ENCODE measurements around the gene DNAJC1.

DNAJC1 gene

GRCh38 chr10:21756707-21757106, 246.8 kb downstream of the DNAJC1 start:
- no peak for DNase-seq

DNA sequence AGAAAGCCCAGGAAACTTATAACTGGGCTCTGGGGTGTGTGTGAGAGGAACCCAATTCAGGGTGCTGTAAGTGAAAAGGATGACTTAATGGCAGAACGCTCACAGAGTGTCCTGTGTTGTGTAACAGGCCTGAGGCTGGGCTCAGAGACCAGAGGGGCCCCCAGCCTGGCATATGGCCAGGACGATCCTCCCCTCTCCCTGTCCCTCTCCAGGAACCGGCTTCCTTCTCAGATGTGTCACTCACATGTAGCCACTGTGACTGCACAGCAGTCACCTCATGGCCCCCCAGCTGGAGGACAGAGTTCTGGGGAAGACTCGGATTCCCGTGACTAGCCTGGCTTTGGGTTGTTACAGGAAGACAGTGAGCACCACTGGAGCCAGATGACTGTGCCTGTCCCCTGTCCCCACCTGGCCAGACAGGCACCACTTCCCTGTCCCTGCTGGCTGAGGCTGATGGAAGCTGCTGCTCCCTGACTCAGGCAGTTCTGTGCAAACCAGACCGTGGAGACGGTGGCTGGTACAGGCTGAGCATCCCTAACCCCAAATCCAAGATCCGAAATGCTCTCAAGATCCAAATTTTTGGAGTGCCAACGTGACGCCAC, 249.0 kb downstream of the DNAJC1 start:
- no peak for DNase-seq

- no peak for DNase-seq
Measured at GRCh38 chr10:21753497-21754270, 249.8 kb downstream of the DNAJC1 start.

DNA sequence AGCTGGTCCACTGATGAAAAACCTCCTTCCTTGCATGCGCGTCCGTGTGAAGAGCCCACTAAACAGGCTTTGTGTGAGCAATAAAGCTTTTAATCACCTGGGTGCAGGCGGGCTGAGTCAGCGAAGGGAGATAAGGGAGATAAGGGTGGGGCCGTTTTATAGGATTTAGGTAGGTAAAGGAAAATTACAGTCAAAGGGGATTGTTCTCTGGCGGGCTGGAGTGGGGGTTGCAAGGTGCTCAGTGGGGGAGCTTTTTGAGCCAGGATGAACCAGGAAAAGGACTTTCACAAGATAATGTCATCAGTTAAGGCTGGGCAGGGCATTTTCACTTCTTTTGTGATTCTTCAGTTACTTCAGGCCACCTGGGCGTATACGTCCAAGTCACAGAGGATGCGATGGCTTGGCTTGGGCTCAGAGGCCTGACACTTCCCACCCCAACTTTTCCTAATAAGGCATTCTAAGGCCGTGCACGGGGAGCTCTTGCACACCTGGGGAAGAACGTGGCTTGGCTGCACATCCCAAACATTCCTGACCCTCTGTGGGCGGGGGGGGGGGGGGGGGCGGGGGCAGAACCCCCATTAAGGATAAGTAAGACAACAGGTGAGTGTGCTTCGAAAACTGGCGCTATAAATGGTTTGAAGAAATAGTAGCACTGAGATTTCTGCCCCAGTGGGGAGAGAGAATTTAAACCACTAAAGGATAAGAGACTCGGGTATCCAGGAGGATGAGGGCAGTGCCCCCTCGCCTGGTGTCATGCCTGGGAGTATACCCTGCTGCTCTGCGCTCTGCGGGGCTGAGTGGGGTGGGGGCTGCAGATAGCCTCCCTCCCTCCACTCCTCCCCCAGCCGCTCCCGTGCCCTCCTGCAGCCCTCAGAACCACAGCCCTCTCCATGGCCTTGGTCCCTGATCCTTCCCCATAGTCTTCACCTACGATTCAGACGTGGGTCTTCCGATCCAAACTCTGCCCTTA, 251.9 kb downstream of the DNAJC1 start:
- DNase-seq = no peak

DNA sequence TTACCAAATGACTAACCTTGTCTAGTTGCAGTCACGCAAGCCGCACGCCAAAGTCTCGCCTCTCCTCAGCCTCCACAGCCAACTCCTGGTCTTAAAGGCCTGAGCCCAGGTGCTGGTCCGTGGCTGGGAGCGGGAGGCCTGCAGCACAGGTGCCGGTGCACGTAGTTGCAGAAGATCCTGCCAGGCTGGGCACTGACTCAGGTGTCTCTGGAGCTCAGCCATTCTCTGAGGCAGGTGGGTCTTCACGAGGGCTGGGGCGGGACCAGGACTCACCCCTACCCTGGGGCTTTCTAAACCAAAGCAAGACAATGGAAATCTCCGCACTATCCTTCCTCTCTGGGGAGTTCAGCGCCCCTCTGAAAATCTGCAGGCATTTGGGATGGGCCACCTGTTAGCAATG, 253.1 kb downstream of the DNAJC1 start:
- DNase-seq = no peak

DNA sequence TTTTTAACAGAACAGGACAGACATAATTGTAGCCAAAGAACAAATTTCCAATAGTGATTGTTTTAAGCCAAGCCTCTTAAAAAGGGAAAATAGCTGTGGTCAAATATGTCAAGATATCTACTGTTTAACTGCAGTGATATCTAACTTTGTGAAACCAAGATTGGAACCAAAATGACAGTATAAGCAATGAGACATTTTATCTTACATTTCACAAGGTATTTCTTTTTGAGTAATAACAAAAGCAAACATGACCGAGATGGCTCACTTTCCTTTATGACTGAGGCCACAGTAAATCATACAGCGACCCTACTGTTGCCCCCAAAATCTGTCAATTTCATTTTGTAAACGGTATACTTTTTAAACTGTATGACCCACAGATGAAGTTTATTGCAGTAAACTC, 253.7 kb downstream of the DNAJC1 start:
- DNase-seq = no peak

DNA sequence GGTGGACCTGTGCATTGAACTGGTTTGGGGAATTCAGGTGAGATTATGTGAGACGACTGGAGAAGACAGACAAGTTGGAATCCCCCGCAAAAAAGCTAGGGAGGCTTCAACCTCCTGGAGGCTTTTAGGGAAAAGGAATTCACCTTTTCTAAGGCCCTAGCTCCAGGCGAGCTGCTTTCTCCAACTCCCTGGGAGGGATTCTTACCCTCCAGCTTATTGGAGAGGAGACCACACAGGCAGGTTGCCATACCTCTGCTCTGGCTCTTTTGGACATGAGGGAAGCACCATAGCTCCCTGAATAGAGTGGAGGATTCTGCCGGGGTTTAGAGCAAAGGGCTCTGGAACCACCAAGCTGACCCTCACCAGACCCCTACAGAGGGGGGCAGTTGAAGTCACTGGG, 255.7 kb downstream of the DNAJC1 start:
- DNase-seq = no peak

DNA sequence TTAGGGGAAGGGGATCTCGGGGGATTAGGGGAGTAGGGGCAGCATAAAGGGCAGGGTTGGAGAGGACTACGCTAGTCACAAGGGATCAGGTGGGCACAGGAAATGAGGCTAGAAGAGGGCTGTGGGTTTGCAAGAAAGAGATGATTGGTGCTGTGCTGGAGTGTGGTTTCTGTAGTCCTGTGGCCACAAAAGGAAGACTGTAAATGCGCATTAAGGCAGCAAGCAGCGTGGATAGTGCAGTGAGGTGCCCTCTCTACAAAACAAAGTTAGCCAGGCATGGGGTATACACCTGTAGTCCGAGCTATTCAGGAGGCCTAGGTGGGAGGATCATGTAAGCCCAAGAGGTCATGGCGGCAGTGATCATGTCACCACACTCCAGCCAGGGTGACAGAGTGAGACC, 257.4 kb downstream of the DNAJC1 start:
- DNase-seq = no peak

DNA sequence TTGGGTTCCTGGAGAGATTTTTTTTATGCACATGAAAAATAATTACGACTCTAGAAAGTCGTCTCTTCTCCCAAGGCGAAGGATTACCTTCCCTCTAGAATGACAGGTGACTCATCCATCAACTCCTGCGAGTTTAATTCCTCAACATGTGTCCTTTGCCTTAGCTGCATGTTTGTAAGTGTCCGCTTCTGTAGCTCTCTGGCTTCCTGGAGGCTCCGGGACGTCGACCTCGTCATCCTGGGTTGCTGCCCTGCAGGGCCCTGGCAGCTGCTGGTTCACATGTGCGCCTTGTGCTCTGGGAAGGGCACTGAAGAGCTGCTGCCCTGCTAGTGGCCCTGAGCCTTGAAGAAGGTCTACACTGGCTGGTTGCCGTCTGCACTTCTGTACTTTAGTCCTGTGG, 259.3 kb downstream of the DNAJC1 start:
- DNase-seq = no peak

DNA sequence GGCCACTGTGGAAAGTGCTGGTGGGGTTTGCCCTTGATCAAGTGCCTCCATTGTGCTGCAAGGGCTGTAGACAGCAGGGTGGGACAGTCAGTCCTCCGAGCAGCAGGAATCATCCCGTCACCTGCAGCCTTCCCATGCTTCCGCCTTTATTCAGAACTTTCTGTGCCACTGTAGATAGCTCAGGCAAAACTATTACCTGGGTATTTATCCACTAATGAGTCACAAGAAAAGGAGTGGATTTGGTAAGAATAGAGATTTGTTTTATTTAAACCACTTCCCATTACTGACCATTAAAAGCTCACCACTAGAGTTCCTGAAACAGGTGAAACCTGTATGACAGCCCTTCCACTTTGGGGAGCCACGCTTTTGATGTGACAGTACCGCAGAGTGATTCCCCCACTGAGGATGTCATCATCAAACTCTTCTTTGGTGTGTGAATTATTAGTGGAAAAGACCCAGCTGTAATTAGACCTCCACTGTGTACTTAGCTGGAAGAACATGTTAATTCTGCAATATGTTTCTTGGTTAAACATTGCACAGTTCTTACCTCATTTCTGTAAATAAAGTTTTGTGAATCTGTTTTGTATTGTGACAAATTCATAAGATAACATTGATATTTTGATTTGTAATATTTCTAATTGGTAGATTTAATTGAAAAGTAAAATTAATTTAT, 260.7 kb downstream of the DNAJC1 start:
- DNase-seq = no peak

- DNase-seq = no peak
Measured at GRCh38 chr10:21740989-21741388, 262.5 kb downstream of the DNAJC1 start.

DNA sequence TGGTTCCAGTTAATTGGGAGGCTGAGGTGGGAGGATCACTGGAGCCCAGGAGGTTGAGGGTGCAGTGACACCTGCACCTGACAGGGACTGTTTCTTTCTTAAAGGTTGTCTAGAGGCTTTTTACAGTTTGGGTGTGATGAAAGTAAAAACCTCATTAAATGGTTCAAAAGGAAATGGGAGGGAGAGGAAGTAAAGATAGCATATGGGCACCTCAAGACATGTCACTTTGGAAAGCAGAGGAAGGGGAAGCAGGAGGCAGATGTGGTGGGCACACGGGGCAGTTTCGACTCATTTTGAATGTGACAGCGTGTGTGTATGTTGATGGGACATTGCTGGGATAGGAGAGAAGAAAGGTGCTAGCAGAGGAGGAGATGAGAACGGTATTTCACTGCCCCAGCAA, 266.4 kb downstream of the DNAJC1 start:
- no peak for DNase-seq

DNA sequence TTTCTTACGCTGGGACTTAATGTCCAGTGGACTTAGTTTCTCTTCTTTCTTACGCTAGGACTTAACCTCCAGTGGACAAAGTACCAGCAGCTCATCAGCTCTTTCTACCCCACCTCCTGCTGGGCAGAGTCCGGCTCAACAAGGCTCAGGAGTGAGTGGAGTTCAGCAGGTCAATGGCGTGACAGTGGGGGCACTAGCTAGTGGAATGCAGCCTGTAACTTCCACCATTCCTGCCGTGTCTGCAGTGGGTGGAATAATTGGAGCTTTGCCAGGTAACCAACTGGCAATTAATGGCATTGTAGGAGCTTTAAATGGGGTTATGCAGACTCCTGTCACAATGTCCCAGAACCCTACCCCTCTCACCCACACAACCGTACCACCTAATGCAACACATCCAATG, 269.8 kb downstream of the DNAJC1 start:
- DNase-seq = no peak

DNA sequence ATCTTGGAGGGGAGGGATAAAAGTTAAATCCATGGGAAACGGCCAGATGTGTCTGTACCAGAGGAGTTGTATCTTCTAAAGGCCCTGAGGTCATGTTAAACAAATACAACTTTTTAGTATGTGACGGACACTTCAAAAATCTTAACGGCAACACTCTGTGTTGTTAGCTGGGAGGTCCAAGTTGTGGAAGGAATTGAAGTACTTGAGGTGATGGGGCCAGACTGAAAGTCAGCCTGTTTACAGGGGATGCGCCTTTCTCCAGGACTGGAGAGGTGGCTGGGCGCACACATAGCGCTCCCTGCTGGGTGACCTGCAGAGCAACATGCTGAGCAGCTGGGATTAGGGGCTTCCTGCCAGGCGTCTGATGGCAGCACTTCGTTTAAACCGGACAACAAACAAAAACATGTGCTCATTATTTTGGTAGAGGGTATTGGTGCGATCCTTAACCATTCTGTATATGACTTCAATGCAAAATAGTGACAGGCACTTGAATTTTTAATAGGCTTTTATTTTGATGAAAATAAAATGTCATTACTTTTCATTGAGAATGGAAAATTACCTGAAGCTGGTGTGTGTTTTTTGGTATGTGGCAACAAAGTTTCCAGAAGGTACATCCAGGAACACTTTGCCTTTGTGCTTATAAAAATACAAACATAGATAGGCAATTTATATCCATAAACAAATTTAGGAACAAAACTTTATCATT, 271.3 kb downstream of the DNAJC1 start:
- DNase-seq = no peak

GRCh38 chr10:21728618-21729017, 274.9 kb downstream of the DNAJC1 start:
- DNase-seq = no peak

DNA sequence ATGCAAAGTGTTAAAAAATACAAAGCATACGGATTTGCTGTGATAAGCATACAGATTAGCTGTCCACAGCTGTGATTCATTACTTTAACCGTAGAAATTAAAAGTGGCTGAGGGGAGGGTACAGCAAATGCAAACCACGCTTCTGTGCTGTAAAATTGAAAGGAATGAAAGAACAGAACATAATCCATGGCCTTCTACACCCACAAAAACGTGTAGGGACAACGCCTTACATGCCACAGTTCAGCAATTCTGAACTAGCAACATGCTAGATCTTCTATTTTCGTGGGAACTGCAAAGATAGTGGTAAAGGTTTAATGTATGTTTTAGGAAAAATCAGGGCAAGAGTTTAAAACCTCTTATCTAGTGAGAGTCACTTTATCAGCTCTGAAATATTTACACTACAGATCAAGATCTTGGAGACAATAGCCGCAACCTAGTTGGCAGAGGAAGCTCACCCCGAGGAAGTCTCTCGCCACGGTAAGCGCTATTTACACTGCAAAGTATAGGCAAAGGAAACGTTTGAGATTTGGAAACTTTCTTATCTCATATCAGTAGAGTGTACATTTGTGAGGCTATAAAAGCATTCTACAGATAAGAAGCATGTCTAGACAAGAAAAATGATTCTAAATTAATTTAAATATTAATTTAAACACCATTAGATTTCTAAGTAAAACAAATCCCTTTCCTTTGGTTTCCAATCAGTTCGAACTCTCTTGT, 275.9 kb downstream of the DNAJC1 start:
- no peak for DNase-seq

DNA sequence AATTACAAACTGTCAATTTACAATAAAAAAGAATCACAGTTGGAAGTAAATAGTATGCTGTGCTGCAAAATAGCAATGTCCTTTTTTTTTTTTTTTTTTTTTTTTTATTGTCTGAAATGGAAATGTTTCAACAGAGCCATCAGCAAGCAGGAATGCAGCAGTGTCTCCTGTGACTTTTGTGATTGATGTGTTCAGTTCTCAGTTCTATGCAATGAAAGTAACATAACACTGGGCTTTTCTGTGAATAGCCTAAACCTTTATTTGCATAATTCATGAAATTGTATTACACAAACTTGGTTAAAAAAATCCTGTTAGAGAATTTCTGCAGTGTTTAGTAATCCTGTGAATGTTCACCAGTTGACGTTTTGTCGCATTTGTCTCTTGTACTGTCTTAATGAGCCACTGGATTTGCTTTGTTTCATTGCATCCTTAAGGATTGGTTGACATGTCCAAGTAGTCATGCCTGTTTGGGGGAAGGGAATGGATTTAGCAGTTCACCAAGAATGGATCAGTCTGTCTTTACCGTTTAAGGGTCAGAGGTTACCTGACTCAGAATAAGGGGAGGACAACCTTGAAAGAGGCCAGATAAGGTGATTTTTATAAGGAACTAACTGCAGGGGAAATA, 276.8 kb downstream of the DNAJC1 start:
- no peak for DNase-seq

DNA sequence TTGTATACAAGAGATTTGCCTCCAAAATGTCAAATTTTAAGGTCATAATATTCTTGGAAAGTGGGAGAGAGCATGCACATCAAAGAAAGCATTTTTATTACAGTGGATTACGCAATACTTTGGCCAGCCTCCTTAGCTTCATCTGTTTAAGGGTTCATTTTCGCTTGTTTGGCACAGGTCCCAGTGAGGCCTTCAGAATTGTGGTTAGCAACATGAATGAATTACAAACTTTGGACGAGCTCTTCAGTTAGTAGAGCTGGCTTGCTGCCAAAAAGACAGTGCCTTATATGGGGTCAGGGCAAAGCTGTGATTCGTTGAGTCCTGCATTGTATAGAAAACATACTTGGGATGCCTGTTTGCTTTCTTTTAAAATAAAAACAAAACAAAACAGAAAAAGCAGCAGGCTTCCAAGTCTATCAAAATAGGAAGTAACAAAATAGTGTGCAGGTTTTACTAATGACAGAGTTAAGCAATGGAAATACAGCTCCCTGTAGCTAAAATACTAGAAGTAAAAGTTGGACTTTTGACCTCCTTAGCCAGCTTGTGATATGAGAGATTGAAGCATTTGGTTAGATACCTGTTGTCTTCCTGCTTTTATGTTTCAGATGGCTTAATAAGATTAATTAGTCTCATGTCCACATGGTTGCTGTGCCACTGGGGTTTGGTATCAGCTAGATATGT, 278.7 kb downstream of the DNAJC1 start:
- DNase-seq = no peak

DNA sequence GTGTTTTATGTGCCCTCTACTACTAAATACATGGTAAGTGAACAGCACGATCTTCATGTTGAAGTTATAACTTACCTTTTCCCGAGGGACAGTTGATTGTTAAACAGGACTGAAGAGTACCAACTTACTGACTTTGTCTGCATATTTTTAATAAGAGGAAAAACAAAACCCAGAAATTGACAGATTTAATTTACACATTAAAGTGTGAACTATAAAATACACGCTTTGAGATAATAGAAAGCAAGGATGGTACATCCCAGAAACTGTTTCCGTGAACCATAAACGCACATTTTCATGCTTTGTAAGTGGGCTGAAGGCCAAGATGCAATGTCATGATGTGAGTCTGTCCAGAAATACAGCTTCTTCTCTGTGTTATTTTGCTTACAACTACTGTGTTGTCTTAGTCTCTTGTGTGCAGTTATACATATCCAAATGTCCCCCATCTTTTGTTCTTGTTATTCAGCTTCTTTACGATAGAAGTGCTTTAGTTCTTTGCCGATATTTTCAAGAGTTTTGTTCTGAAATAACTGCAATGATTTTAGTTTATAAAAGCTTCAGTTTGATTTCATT, 279.4 kb downstream of the DNAJC1 start:
- no peak for DNase-seq

DNA sequence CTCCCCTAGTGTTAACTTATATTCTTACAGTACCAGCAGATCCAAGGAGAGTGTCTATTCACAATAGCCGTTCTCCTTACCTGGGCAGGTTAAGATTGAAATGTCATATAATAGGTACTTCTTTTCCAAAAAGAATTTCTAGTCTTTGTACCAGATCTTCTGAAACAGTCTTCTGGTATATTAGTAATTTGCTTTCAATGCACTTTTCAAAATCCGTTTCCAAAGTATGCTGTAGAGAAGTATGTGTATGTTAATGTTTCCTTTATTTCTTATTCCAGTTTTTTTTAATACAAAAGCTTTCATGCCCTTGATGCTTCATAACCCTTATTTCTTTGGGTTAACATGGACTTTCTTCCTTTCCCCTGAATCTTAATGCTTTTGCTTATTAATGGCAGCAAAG, 281.3 kb downstream of the DNAJC1 start:
- DNase-seq = no peak
